ENCODE data around the gene GRID1.

The GRID1 gene

GRCh38 chr10:86312701-86313270 is 53.8 kb downstream of the GRID1 start:
- no peak for DNase-seq

GRCh38 chr10:86311906-86312305 is 54.7 kb downstream of the GRID1 start:
- DNase-seq, result no peak

- DNase-seq, result no peak
These were observed 55.4 kb downstream of the GRID1 start for GRCh38 chr10:86311190-86311589.

GRCh38 chr10:86310702-86311101 is 55.9 kb downstream of the GRID1 start:
- no peak for DNase-seq

GRCh38 chr10:86310291-86310690 is 56.3 kb downstream of the GRID1 start:
- DNase-seq, result no peak

- DNase-seq, result no peak
These were observed 58.5 kb downstream of the GRID1 start for GRCh38 chr10:86308056-86308455.

- peak; percentile 9 to 59 (median 38) for DNase-seq
These were observed 59.8 kb downstream of the GRID1 start for GRCh38 chr10:86306628-86307278.

GRCh38 chr10:86305521-86305920 is 61.1 kb downstream of the GRID1 start:
- DNase-seq, result no peak

- DNase-seq, result no peak
These were observed 62.2 kb downstream of the GRID1 start for GRCh38 chr10:86304436-86304835.

- DNase-seq, result no peak
These were observed 63.0 kb downstream of the GRID1 start for GRCh38 chr10:86303626-86304025.

GRCh38 chr10:86301971-86302370 is 64.6 kb downstream of the GRID1 start:
- no peak for DNase-seq

- DNase-seq, result no peak
These were observed 65.4 kb downstream of the GRID1 start for GRCh38 chr10:86300931-86301830.

- DNase-seq, result no peak
These were observed 66.1 kb downstream of the GRID1 start for GRCh38 chr10:86300399-86300925.

GRCh38 chr10:86299562-86299961 is 67.0 kb downstream of the GRID1 start:
- no peak for DNase-seq

GRCh38 chr10:86298501-86299001 is 68.0 kb downstream of the GRID1 start:
- no peak for DNase-seq

- no peak for DNase-seq
These were observed 70.8 kb downstream of the GRID1 start for GRCh38 chr10:86295791-86296190.

GRCh38 chr10:86295351-86295750 is 71.2 kb downstream of the GRID1 start:
- no peak for DNase-seq

GRCh38 chr10:86294346-86295265 is 72.0 kb downstream of the GRID1 start:
- DNase-seq, result no peak

GRCh38 chr10:86293396-86293791 is 73.2 kb downstream of the GRID1 start:
- no peak for DNase-seq

- no peak for DNase-seq
These were observed 73.9 kb downstream of the GRID1 start for GRCh38 chr10:86292462-86293395.

Measured in suppressor macrophage (primary cell).